WTC11 (cell line): ENCODE measurements around the gene RNF182. TPM values are rescaled to one million over a fixed set of nuclear protein-coding genes. Genes with fewer than 3 reads are reported as not detected.

Experiments used
- ATAC-seq: fragments of 200-7000 bp; cut with Tn5 transposase; 2 replicates; pipeline ENCODE4 v1.10.0; 2021; ENCODE audit warnings: mild to moderate bottlenecking, moderate library complexity
- CTCF ChIA-PET: fragments of 300-600 bp; sonication (Branson Sonifier 250); formaldehyde crosslinking; loops from one replicate; lab custom pipeline; 2021; ENCODE audit warnings: antibody characterized with exemption; lab: Charles Lee
- POLR2A ChIA-PET: fragments of 350-600 bp; sonication (Branson Sonifier 250); formaldehyde crosslinking; loops from one replicate; lab custom pipeline; 2021; ENCODE audit warnings: antibody characterized with exemption; lab: Charles Lee
- DNase-seq: peaks from one replicate; pipeline ENCODE4 v3.0.0; 2021; ENCODE audit warnings: low spot score
- H3K27ac Mint-ChIP-seq: 2 replicates; pipeline ENCODE4 v1.8.0; 2021; ENCODE audit warnings: mixed read lengths
- H3K27me3 Mint-ChIP-seq: 2 replicates; pipeline ENCODE4 v1.8.0; 2021; ENCODE audit warnings: low read depth, mild to moderate bottlenecking, moderate library complexity, mixed read lengths
- H3K36me3 Mint-ChIP-seq: 2 replicates; pipeline ENCODE4 v1.8.0; 2021; ENCODE audit warnings: mixed read lengths
- H3K4me1 Mint-ChIP-seq: 2 replicates; pipeline ENCODE4 v1.8.0; 2022; ENCODE audit warnings: mixed read lengths
- H3K4me3 Mint-ChIP-seq: 2 replicates; pipeline ENCODE4 v1.8.0; 2021; ENCODE audit warnings: mild to moderate bottlenecking, moderate library complexity, mixed read lengths
- H3K9me3 Mint-ChIP-seq: 2 replicates; pipeline ENCODE4 v1.8.0; 2021; ENCODE audit warnings: mixed read lengths
- CBFB ChIP-seq: sonication (generic); formaldehyde crosslinking; IDR thresholded peaks from 2 replicates; pipeline ENCODE4 v1.8.1; 2022; ENCODE audit warnings: mild to moderate bottlenecking, low read depth, missing genetic modification reagents
- CREB1 ChIP-seq: sonication (generic); formaldehyde crosslinking; IDR thresholded peaks from 2 replicates; pipeline ENCODE4 v1.8.0; 2023; ENCODE audit warnings: mild to moderate bottlenecking, missing genetic modification reagents
- ELF4 ChIP-seq: sonication (generic); formaldehyde crosslinking; IDR thresholded peaks from 2 replicates; pipeline ENCODE4 v1.8.1; 2022; ENCODE audit warnings: low read depth, mild to moderate bottlenecking, moderate library complexity, missing genetic modification reagents
- HMGA2 ChIP-seq: fragments of 250-450 bp; sonication (Bioruptor Pico); IDR thresholded peaks from 2 replicates; pipeline ENCODE4 v1.4.0; 2021; ENCODE audit warnings: mild to moderate bottlenecking, moderate library complexity
- KAT7 ChIP-seq: sonication (generic); formaldehyde crosslinking; IDR thresholded peaks from 2 replicates; pipeline ENCODE4 v1.8.1; 2023; ENCODE audit warnings: missing genetic modification reagents, mild to moderate bottlenecking, borderline replicate concordance
- NR2C2 ChIP-seq: sonication (generic); formaldehyde crosslinking; IDR thresholded peaks from 2 replicates; pipeline ENCODE4 v1.8.0; 2022; ENCODE audit warnings: mild to moderate bottlenecking, missing genetic modification reagents
- NR3C1 ChIP-seq: sonication (generic); formaldehyde crosslinking; conservative IDR thresholded peaks from 2 replicates; pipeline ENCODE4 v1.8.1; 2023; ENCODE audit warnings: low read depth, mild to moderate bottlenecking, missing genetic modification reagents
- PRRX2 ChIP-seq: fragments of 250-450 bp; sonication (Bioruptor Pico); IDR thresholded peaks from 2 replicates; pipeline ENCODE4 v1.8.0; 2021; ENCODE audit warnings: mild to moderate bottlenecking
- SMAD4 ChIP-seq: sonication (generic); formaldehyde crosslinking; IDR thresholded peaks from 2 replicates; pipeline ENCODE4 v1.8.0; 2022; ENCODE audit warnings: mild to moderate bottlenecking, missing genetic modification reagents
- TEAD1 ChIP-seq: sonication (generic); formaldehyde crosslinking; IDR thresholded peaks from 2 replicates; pipeline ENCODE4 v1.8.0; 2022; ENCODE audit warnings: mild to moderate bottlenecking, missing genetic modification reagents
- ZNF263 ChIP-seq: sonication (generic); formaldehyde crosslinking; IDR thresholded peaks from 2 replicates; pipeline ENCODE4 v1.8.1; 2022; ENCODE audit warnings: low read depth, mild to moderate bottlenecking, moderate library complexity, missing genetic modification reagents
- ZNF416 ChIP-seq: fragments of 250-450 bp; sonication (Bioruptor Pico); IDR thresholded peaks from 2 replicates; pipeline ENCODE4 v1.9.0; 2021; ENCODE audit warnings: mild to moderate bottlenecking, inconsistent platforms
- ZNF423 ChIP-seq: fragments of 250-450 bp; sonication (Bioruptor Pico); IDR thresholded peaks from 2 replicates; pipeline ENCODE4 v2.1.2; 2022; ENCODE audit warnings: mild to moderate bottlenecking, moderate library complexity
- total RNA-seq: library from RNA; stranded (reverse); gene quantifications from 3 replicates; pipeline ENCODE4 v1.2.3, GENCODE V29; 2021
- TF ChIP-seq, protein P1 (sequence below): fragments of 200-600 bp; IDR thresholded peaks from 2 replicates; pipeline ENCODE4 v1.8.0; 2022; ENCODE audit warnings: antibody characterized with exemption
- TF ChIP-seq, protein P2 (sequence below): fragments of 250-450 bp; sonication (Bioruptor Pico); IDR thresholded peaks from 2 replicates; pipeline ENCODE4 v1.9.0; 2021; ENCODE audit warnings: moderate library complexity, mild to moderate bottlenecking, inconsistent platforms, borderline replicate concordance
- TF ChIP-seq, protein P3 (sequence below): sonication (generic); formaldehyde crosslinking; IDR thresholded peaks from 2 replicates; pipeline ENCODE4 v1.8.0; 2022; ENCODE audit warnings: mild to moderate bottlenecking, missing genetic modification reagents
- TF ChIP-seq, protein P4 (sequence below): sonication (generic); formaldehyde crosslinking; IDR thresholded peaks from 2 replicates; pipeline ENCODE4 v1.8.1; 2023; ENCODE audit warnings: mild to moderate bottlenecking, missing genetic modification reagents, moderate library complexity
- TF ChIP-seq, protein P5 (sequence below): sonication (generic); formaldehyde crosslinking; IDR thresholded peaks from 2 replicates; pipeline ENCODE4 v1.8.1; 2022; ENCODE audit warnings: mild to moderate bottlenecking, moderate library complexity, missing genetic modification reagents
- TF ChIP-seq, protein P6 (sequence below): fragments of 250-450 bp; sonication (Bioruptor Pico); conservative IDR thresholded peaks from 2 replicates; pipeline ENCODE4 v1.9.0; 2021; ENCODE audit warnings: mild to moderate bottlenecking
- TF ChIP-seq, protein P7 (sequence below): sonication (generic); formaldehyde crosslinking; IDR thresholded peaks from 2 replicates; pipeline ENCODE4 v1.8.0; 2023; ENCODE audit warnings: mild to moderate bottlenecking, missing genetic modification reagents

The RNF182 gene
- total RNA-seq, 1 experiment from 2014 or later: 6.7 TPM

DNA sequence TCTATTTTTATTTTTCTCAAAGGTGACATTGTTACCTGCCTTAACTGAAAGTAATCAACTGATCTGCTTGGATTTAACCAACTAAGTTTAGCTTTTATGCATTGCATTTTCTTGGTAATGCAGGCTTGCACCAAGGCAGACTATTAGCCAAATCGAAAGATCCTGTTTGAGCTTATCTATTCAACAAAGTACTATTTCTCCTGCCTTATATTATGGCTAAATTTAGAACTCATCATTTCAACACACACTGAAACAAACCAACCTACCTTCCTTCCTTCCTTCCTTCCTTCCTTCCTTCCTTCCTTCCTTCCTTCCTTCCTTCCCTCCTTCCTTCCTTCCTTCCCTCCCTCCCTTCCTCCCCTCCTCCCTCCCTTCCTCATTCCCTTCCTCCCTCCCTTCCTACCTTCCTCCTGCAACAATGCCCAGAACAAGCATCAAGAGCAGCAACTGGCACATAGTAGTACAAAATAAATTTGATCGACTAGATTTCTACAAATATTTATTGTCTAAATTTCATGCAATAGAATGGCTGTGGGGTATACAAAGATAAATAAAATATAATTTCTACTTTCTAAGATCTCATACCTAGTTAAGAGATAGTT is 17.0 kb upstream of the RNF182 start (continued):
- TF ChIP-seq ZNF263 (CRISPR knock-in tag) (no peak), NR2C2 (CRISPR knock-in tag) (no peak), NR3C1 (CRISPR knock-in tag) (no peak)

DNA sequence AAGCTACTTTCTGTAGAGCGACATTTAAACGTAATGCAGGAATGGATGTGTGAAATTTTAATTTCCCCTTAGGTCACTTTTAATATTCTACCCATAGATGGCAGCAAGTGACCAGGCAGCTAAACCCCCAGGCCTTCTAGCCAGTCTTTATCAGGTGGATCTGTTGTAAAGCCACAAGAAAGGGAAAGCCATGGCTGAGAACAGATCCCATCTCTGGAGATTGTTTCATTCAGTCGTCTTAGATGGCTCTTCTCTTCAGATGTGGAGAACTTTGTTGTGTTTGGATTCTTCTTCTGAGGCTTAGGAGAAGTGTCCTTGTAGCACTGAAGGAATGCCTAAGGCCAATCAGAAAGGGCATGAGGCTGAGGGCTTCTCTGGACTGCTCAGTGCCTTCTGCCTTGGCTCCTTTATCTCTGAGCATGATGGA is 15.8 kb upstream of the RNF182 start:
- ChIA-PET POLR2A (no interaction called here), CTCF (interaction anchor here (0.7 to 9.6 kb wide), 24 partner anchors 9 to 240 kb away, joined by 3 to 126 read pairs (median 4); partner anchors contain the start of gene RNF182)
- Mint-ChIP-seq H3K9me3 (no peaks in the 10 kb centered on the region), H3K4me3 (no peak overlapping the region), H3K27ac (no peak overlapping the region), H3K4me1 (peaks cover 3% of the 10 kb centered on the region), H3K36me3 (no peaks in the 10 kb centered on the region), H3K27me3 (peaks cover 3% of the 10 kb centered on the region)
- peak; percentile 94 for ATAC-seq
- peak; percentile 40 for DNase-seq
- TF ChIP-seq NR2C2 (CRISPR knock-in tag): no peak
- TF ChIP-seq, protein P1, sequence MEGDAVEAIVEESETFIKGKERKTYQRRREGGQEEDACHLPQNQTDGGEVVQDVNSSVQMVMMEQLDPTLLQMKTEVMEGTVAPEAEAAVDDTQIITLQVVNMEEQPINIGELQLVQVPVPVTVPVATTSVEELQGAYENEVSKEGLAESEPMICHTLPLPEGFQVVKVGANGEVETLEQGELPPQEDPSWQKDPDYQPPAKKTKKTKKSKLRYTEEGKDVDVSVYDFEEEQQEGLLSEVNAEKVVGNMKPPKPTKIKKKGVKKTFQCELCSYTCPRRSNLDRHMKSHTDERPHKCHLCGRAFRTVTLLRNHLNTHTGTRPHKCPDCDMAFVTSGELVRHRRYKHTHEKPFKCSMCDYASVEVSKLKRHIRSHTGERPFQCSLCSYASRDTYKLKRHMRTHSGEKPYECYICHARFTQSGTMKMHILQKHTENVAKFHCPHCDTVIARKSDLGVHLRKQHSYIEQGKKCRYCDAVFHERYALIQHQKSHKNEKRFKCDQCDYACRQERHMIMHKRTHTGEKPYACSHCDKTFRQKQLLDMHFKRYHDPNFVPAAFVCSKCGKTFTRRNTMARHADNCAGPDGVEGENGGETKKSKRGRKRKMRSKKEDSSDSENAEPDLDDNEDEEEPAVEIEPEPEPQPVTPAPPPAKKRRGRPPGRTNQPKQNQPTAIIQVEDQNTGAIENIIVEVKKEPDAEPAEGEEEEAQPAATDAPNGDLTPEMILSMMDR: peak; percentile 47

DNA sequence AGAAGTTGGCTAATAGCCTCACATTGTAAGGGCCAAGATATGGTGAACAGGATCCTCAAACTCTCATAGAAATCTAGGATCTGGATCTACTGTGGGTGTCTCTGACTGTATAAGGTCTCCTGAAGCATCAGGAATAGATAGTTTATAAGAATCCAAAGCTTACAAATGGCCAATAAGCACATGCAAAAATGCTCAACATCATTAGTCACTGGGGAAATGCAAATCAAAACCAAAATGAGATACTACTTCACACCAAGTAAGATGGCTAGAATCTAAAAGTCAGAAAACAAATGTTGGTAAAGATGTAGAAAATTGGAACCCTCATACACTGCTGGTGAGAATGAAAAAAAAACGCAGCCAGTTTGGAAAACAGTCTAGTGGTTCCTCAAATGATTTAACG is 14.3 kb upstream of the RNF182 start:
- POLR2A ChIA-PET: no interaction called here
- H3K27ac Mint-ChIP-seq: no peak overlapping the region
- H3K9me3 Mint-ChIP-seq: no peaks in the 10 kb centered on the region
- CTCF ChIA-PET: interaction anchor here (3.1 to 9.6 kb wide), 2 partner anchors 128 to 135 kb away, joined by 28 to 126 read pairs; no protein-coding TSS in a partner anchor
- no peak for ATAC-seq
- H3K27me3 Mint-ChIP-seq: peaks cover 11% of the 10 kb centered on the region
- DNase-seq: no peak
- no peak overlapping the region for H3K4me3 Mint-ChIP-seq
- no peaks in the 10 kb centered on the region for H3K36me3 Mint-ChIP-seq
- peaks cover 16% of the 10 kb centered on the region for H3K4me1 Mint-ChIP-seq
- TF ChIP-seq, protein P2, sequence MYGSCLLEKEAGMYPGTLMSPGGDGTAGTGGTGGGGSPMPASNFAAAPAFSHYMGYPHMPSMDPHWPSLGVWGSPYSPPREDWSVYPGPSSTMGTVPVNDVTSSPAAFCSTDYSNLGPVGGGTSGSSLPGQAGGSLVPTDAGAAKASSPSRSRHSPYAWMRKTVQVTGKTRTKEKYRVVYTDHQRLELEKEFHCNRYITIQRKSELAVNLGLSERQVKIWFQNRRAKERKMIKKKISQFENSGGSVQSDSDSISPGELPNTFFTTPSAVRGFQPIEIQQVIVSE (CRISPR knock-in tag): no peak
- TF ChIP-seq ZNF416 (no peak), ELF4 (no peak), NR3C1 (CRISPR knock-in tag) (no peak), ZNF423 (no peak), KAT7 (CRISPR knock-in tag) (no peak), SMAD4 (CRISPR knock-in tag) (no peak), TEAD1 (CRISPR knock-in tag) (no peak), PRRX2 (CRISPR knock-in tag) (no peak), CREB1 (CRISPR knock-in tag) (no peak), CBFB (CRISPR knock-in tag) (no peak), HMGA2 (CRISPR knock-in tag) (no peak)
- TF ChIP-seq, protein P3, sequence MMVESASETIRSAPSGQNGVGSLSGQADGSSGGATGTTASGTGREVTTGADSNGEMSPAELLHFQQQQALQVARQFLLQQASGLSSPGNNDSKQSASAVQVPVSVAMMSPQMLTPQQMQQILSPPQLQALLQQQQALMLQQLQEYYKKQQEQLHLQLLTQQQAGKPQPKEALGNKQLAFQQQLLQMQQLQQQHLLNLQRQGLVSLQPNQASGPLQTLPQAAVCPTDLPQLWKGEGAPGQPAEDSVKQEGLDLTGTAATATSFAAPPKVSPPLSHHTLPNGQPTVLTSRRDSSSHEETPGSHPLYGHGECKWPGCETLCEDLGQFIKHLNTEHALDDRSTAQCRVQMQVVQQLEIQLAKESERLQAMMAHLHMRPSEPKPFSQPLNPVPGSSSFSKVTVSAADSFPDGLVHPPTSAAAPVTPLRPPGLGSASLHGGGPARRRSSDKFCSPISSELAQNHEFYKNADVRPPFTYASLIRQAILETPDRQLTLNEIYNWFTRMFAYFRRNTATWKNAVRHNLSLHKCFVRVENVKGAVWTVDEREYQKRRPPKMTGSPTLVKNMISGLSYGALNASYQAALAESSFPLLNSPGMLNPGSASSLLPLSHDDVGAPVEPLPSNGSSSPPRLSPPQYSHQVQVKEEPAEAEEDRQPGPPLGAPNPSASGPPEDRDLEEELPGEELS: no peak
- TF ChIP-seq, protein P4, sequence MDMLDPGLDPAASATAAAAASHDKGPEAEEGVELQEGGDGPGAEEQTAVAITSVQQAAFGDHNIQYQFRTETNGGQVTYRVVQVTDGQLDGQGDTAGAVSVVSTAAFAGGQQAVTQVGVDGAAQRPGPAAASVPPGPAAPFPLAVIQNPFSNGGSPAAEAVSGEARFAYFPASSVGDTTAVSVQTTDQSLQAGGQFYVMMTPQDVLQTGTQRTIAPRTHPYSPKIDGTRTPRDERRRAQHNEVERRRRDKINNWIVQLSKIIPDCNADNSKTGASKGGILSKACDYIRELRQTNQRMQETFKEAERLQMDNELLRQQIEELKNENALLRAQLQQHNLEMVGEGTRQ (CRISPR knock-in tag): no peak
- TF ChIP-seq, protein P5, sequence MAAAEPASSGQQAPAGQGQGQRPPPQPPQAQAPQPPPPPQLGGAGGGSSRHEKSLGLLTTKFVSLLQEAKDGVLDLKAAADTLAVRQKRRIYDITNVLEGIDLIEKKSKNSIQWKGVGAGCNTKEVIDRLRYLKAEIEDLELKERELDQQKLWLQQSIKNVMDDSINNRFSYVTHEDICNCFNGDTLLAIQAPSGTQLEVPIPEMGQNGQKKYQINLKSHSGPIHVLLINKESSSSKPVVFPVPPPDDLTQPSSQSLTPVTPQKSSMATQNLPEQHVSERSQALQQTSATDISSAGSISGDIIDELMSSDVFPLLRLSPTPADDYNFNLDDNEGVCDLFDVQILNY (CRISPR knock-in tag): no peak
- TF ChIP-seq, protein P6, sequence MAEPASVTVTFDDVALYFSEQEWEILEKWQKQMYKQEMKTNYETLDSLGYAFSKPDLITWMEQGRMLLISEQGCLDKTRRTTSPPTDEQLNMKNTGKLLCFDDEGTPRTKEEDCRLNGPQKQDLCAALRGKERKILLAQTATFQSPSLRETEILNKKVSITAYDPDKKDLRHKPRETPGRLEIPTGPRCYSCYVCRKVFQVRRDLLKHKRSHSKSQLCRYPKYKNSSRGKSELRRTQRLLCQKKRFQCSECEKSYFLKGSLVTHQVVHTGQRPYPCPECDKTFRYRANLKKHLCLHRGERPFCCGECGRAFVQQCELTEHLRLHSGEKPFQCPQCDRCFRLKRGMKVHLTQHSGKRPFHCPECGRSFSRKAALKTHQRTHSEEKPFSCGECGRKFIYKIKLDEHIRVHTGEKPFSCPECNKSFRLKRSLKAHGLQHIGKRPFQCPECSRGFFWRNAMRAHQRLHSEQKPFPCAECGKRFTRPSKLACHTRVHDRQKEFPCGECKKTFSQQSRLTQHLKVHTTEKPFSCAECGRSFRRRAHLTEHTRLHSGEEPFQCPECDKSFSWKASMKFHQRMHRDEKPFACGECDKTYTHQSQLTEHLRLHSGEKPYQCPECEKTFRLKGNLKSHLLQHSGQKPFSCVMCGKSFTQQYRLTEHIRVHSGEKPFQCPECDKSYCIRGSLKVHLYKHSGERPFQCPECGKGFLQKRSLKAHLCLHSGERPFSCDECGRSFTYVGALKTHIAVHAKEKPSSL (CRISPR knock-in tag): no peak
- TF ChIP-seq, protein P7, sequence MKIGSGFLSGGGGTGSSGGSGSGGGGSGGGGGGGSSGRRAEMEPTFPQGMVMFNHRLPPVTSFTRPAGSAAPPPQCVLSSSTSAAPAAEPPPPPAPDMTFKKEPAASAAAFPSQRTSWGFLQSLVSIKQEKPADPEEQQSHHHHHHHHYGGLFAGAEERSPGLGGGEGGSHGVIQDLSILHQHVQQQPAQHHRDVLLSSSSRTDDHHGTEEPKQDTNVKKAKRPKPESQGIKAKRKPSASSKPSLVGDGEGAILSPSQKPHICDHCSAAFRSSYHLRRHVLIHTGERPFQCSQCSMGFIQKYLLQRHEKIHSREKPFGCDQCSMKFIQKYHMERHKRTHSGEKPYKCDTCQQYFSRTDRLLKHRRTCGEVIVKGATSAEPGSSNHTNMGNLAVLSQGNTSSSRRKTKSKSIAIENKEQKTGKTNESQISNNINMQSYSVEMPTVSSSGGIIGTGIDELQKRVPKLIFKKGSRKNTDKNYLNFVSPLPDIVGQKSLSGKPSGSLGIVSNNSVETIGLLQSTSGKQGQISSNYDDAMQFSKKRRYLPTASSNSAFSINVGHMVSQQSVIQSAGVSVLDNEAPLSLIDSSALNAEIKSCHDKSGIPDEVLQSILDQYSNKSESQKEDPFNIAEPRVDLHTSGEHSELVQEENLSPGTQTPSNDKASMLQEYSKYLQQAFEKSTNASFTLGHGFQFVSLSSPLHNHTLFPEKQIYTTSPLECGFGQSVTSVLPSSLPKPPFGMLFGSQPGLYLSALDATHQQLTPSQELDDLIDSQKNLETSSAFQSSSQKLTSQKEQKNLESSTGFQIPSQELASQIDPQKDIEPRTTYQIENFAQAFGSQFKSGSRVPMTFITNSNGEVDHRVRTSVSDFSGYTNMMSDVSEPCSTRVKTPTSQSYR: no peak
